NT2/D1 (cell line): Measurements from ENCODE around the gene FAH.

Experiments used
- DNase-seq: peaks from one replicate; pipeline ENCODE4 v3.0.0-alpha.2; 2011; ENCODE audit warnings: low read depth, low spot score
- H3K27me3 ChIP-seq: 2 replicates; pipeline ENCODE4 v1.6.0; 2011; ENCODE audit warnings: mild to moderate bottlenecking; ENCODE audit not compliant: insufficient read length, insufficient read depth
- H3K36me3 ChIP-seq: 2 replicates; pipeline ENCODE4 v1.6.1; 2011; ENCODE audit warnings: mild to moderate bottlenecking, low read length, mixed read lengths; ENCODE audit not compliant: insufficient read depth, insufficient read length
- H3K4me1 ChIP-seq: 2 replicates; pipeline ENCODE4 v1.5.1; 2011; ENCODE audit not compliant: insufficient read depth, insufficient read length
- H3K4me3 ChIP-seq: 2 replicates; pipeline ENCODE4 v1.5.1; 2011; ENCODE audit warnings: low read depth; ENCODE audit not compliant: insufficient read length
- H3K9ac ChIP-seq: 2 replicates; pipeline ENCODE4 v1.6.0; 2011; ENCODE audit warnings: low read depth; ENCODE audit not compliant: insufficient read length
- H3K9me3 ChIP-seq: 2 replicates; pipeline ENCODE4 v1.5.1; 2011; ENCODE audit warnings: mild to moderate bottlenecking, low read length; ENCODE audit not compliant: insufficient read depth
- SUZ12 ChIP-seq: IDR thresholded peaks from 2 replicates; pipeline ENCODE4 v1.6.1; 2011; ENCODE audit not compliant: insufficient read length, insufficient read depth; ENCODE audit errors: extremely low read depth
- YY1 ChIP-seq: IDR thresholded peaks from 2 replicates; pipeline ENCODE4 v1.6.1; 2011; ENCODE audit not compliant: insufficient read length, insufficient read depth
- ZNF274 ChIP-seq: IDR thresholded peaks from 2 replicates; pipeline ENCODE4 v1.6.1; 2011; ENCODE audit warnings: mild to moderate bottlenecking, low read depth, low read length

FAH gene

DNA sequence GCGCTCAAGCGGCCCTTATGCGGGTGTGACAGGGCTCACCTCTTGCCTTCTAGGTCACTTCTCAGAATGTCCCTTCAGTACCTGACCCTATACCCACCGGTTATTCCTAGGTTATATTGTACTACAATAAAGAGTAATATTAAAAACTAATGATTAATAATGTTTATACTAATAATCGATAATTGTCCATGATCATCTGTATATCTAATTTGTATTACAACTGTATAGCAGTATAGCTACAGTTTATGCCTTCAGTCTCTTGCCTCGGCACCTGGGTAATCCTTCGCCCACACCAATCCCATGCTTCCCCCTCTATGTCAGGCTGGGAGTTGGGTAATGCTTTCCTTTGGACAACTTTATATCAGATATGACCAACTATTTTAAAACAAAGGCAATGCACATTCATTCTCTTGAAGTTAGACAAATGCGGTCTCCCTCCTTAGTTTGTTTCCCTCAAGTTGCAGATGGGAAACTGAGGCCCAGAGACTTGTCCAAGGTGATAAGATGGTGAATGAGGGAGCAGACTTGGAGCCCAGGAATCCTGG, 3.4 kb downstream of the FAH start:
- H3K4me1 ChIP-seq, result peaks cover 8% of the 10 kb centered on the region
- no peak for DNase-seq
- H3K36me3 ChIP-seq, result peaks cover 20% of the 10 kb centered on the region
- H3K4me3 ChIP-seq, result no peak overlapping the region
- H3K9ac ChIP-seq, result no peak overlapping the region
- TF ChIP-seq SUZ12 (no peak), ZNF274 (no peak), YY1 (no peak)
- no peaks in the 10 kb centered on the region for H3K9me3 ChIP-seq
- peaks cover 9% of the 10 kb centered on the region for H3K27me3 ChIP-seq

GRCh38 chr15:80157215-80157614, 4.4 kb downstream of the FAH start:
- no peak overlapping the region for H3K9ac ChIP-seq
- H3K27me3 ChIP-seq, result peaks cover 3% of the 10 kb centered on the region
- no peak for DNase-seq
- TF ChIP-seq SUZ12 (no peak), YY1 (no peak), ZNF274 (no peak)
- no peak overlapping the region for H3K4me3 ChIP-seq
- peaks cover 24% of the 10 kb centered on the region for H3K36me3 ChIP-seq
- peaks cover 7% of the 10 kb centered on the region for H3K4me1 ChIP-seq
- H3K9me3 ChIP-seq, result no peaks in the 10 kb centered on the region

DNA sequence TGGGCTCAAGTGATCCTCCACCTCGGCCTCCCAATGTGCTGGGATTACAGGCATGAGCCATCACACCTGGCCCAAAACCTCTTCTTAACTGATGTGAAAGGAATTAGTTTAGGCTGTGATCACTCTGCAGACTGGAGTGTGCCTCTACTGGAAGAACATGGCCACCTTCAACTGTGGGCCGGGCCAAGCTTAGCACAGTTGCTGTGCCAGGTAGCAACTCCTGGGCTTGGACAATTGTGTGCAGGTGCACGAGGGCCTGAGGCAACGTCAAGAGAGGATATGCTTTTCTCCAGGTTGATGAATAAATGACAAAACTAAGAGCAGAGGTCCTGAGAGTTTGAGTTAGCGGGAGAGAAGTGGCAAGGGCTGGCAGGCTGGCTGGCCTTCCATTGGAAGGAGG, 6.5 kb downstream of the FAH start:
- no peak for DNase-seq
- no peak overlapping the region for H3K4me3 ChIP-seq
- H3K4me1 ChIP-seq, result peaks cover 7% of the 10 kb centered on the region
- TF ChIP-seq ZNF274 (no peak), SUZ12 (no peak), YY1 (no peak)
- no peaks in the 10 kb centered on the region for H3K27me3 ChIP-seq
- peaks cover 39% of the 10 kb centered on the region for H3K36me3 ChIP-seq
- H3K9me3 ChIP-seq, result no peaks in the 10 kb centered on the region
- H3K9ac ChIP-seq, result no peak overlapping the region

DNA sequence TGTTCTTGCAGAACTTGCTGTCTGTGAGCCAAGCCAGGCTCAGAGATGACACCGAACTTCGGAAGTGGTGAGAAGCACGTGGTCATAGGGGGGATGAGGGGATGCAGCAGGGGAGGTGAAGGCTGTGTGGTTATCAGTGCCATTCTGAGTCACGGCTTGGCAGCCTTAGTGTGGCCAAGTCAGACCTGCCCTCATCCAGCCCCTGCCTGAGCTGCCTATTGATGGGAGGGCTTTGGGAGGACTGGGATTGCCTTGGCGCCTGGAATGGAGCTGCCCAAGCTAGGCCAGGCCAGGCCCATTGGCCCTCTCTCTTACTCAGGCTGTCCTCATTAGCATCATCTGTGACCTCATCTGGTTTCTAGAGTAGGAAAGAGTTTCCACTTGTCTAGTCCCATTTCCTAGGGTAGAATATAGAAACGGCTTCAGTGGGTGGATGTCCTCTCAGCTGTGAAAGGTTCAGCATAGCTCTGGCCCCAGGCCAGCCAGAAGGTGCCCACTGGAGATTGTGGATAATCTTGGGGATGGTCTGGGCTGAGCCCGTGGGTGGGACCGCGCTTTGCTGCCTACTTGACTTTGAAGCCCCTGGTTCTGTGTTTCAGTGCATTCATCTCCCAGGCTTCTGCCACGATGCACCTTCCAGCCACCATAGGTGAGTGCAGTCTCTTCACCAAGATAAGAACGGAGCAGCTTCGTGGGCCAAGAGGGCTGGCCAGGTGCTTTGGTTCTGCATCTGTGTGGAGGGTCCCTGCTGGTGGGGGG, 7.2 kb downstream of the FAH start:
- no peak overlapping the region for H3K9ac ChIP-seq
- H3K9me3 ChIP-seq, result no peaks in the 10 kb centered on the region
- no peak overlapping the region for H3K4me3 ChIP-seq
- no peak for DNase-seq
- TF ChIP-seq ZNF274, result no peak
- TF ChIP-seq SUZ12, result no peak
- TF ChIP-seq YY1, result no peak
- H3K27me3 ChIP-seq, result no peaks in the 10 kb centered on the region
- peaks cover 42% of the 10 kb centered on the region for H3K36me3 ChIP-seq
- H3K4me1 ChIP-seq, result peaks cover 7% of the 10 kb centered on the region

GRCh38 chr15:80160570-80161156, 7.9 kb downstream of the FAH start:
- no peak for DNase-seq
- peaks cover 42% of the 10 kb centered on the region for H3K36me3 ChIP-seq
- TF ChIP-seq YY1, result no peak
- TF ChIP-seq SUZ12, result no peak
- no peak for TF ChIP-seq ZNF274
- peaks cover 7% of the 10 kb centered on the region for H3K4me1 ChIP-seq
- H3K27me3 ChIP-seq, result no peaks in the 10 kb centered on the region
- peak overlapping the region; percentile 3 for H3K9ac ChIP-seq
- H3K4me3 ChIP-seq, result no peak overlapping the region
- no peaks in the 10 kb centered on the region for H3K9me3 ChIP-seq

DNA sequence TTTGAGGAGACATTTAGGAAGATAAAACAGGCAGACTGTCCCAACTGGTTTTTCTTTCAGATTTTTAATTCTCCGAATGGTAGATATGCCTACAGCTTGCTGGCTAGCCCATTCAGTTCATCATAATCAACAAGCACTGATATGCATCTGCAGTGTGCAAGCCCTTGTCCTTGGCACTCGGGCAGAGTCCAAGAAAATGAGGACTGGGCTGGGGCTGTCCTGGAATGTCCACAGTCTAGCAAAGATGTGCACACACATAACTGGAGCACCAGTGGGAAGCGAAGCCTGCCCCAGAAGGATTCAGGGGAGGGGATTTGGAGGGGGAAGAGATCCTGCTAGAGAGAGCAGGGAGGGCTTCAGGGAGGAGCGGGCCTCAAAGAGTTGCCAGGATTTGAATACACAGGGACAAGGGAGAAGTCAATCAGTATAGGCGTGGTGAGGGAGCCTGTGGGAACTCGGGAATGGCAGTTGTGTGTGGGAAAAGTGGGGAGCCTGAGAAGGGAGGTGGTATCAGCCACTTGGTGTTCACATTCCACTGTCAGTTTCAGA, 8.7 kb downstream of the FAH start:
- H3K9ac ChIP-seq, result no peak overlapping the region
- no peak overlapping the region for H3K4me3 ChIP-seq
- peaks cover 42% of the 10 kb centered on the region for H3K36me3 ChIP-seq
- H3K9me3 ChIP-seq, result no peaks in the 10 kb centered on the region
- H3K27me3 ChIP-seq, result no peaks in the 10 kb centered on the region
- peaks cover 7% of the 10 kb centered on the region for H3K4me1 ChIP-seq
- DNase-seq, result no peak
- no peak for TF ChIP-seq YY1
- TF ChIP-seq SUZ12, result no peak
- TF ChIP-seq ZNF274, result no peak

- Histone ChIP-seq H3K27me3 (no peaks in the 10 kb centered on the region), H3K36me3 (peaks cover 42% of the 10 kb centered on the region), H3K4me3 (no peak overlapping the region), H3K9ac (no peak overlapping the region), H3K4me1 (peaks cover 7% of the 10 kb centered on the region), H3K9me3 (no peaks in the 10 kb centered on the region)
- no peak for TF ChIP-seq SUZ12
- no peak for TF ChIP-seq YY1
- no peak for TF ChIP-seq ZNF274
- DNase-seq, result no peak
These were observed 9.3 kb downstream of the FAH start for GRCh38 chr15:80162059-80162554.
